G401.6 (cell line): ENCODE data around the gene FSTL4.

ENCODE experiments used
- FAIRE-seq: peaks from 2 replicates; lab custom pipeline; 2012; peaks lifted over from hg19 to GRCh38; lab: Jason Lieb, UNC

FSTL4 gene

DNA sequence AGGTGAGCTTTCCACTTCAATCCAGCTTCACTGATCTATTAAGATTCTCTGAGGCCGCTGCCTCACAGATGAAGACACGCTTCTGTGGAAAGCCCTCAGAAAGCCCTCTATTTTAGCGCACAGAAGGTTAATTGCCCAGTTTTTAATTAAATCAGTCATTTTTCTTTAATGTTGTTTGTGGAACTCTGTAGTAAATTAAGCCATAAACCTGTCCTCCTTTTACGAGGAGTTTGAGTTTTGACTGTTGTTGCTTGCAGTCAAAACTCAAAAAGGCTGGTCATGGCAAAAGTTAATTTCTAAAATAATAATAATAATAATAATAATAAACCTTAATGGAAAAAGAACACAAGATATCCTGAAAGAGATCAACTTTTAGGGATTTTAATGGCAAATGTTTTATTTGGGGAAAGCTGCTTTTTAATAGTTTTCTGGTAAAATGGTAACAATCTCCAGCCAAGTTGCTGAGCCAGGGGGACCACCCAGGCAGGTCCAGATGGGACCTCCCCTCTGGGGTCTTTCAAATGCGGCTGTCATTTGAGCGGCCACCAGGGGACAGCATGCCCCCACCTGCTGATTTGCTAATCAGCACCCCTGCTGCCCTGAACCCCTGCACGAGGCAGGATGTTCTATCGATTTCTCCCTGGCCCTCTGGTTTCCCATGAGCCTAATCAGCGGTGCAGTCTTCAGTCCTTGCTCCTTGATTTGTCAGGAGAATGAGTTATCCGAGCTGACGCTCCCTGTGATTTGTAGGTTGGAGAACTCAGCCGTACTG is 247.2 kb downstream of the FSTL4 start:
- FAIRE-seq = no peak

DNA sequence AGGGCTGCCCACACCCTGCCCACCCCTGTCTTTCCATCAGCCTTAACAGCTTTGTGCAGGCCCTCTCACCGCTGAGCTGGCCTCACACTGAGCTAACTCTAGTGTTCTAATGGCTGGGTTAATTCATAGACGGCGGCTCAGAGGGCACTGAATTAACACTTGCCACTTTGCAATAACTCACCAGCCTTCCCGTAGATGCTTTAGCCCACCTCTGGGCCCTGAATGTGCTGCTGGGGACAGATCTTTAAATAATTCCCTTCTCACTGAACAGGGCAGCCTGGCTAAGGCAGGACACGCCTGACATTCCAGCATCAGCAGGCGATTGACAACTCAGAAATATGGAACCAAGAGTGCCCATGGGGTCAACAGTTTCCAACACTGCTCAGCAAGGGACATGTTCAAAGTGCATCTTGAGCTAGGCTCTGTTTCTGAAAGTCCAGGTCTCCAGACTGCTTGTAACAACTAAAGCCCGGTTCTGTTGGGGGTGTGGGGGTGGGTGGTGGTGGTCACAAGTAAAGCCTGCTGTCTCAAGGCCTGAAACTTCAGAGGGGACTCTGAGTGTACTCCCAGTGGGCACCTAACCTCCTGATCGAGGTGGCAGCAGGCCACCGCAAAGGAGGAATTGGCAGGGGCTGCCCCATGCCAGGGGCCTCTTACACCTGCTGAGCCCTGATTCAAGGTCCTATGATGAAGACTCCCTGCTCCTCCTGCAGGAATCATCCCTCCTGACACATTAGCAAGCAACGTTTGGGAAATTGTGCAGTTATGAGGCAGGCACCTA is 248.3 kb downstream of the FSTL4 start:
- FAIRE-seq = no peak

DNA sequence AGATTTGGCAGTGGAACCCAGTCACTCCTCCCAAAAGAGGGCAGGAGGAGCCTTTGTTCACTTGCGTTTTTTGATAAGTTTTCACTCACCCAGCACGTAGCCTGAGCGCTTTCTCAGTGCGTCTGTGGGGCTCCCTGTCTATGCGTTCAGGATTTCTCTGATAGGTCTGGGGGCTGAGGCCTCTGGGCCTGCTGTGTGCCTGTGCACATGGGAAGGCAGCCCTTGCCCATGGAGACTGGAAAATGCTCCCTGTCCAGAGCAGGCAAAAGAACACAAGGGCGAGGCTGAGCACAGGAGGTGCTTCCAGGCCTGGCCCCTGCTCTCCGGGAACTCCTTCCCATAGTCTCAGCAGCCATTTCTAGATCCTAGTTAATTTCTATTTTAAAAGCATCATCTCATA is 249.9 kb downstream of the FSTL4 start:
- FAIRE-seq = no peak

DNA sequence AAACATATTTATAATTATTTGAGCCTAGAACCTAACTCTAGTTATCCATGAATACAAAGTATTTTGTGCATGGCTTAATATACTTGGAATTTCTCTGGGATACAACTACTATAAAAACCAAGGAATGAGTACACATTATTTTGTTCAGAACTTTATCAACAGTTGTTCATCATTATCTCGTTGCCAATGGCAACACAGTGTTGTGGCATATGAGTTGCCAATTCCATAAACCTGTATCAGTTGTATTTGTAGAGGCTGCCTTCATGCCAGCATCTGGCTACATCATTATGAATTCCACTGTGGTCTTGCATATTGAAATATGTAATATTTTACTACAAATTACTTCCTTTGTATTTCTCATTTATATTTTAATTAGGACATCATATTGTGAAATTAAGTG is 250.4 kb downstream of the FSTL4 start:
- FAIRE-seq = no peak

DNA sequence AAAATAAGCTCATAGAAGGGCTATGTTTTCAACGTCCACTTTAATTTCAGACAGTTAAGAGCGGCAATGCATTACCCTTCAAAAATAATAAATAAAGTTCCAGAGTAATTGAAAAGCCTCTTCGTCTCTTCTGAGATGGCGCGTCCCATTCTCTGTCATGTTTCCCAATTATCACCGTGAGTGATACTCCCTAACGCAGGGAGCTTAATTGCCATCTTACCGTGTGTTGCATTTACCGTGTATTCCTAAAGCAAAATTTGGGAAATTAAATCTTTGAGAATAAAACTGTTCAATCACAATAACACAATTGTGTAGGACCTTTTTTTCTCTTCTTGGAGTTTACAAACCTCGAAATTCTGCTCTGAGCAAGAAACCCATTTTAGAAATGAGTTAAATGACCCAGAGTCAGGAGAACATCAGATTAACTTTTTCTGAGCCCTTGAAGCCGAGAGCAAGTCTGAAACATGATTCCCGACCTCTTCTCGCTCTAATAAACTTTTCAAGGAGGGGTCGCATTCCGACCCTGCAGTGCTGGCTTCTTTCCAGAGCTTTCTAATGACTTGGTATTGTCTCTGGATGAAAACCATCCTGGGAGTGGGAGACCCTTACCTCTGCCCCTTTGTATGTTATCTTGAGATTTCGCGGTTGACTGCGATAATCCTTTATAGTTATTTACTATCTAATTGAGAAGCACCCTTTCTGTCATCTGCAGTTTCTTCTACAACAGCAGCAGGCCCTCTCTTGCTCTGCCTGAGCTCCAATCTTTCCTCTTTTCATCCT is 251.5 kb downstream of the FSTL4 start:
- no peak for FAIRE-seq

DNA sequence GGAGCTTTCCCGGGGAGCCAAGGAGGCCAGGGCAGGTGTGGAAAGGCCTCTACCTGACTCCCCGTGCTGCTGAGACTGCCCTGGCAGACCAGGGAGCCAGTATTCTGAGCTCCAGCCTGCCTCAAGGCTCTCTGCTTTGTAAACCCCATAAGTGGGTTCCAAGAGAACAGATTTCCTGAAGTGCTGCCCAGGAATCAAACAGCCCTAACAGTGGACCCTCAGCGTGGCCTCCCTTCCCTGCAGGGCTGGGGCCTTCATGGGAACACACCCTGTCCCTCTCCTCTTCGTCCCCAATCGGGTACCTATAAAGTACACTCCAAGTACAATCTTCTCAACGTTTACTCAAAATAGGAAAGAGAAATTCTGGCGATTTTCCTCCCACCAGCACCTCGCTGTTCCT is 252.5 kb downstream of the FSTL4 start:
- FAIRE-seq = no peak

DNA sequence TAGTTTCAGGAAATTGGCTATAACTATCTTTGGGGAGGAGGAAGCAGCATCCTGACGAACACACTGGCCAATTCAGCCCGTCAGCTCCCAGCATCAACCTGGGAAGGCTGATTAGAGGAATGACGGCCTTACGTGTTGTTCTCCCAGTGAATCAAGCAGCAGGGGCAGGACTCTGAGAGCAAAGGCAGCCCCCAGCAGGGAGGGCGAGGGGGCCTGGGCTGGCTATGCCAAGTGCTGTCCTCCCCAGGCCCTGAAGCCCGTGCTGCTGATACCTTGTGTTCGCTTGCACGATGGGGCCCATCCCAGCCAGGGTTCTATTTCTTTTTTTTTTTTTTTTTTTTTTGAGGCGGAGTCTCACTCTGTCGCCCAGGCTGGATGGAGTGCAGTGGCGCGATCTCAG is 254.1 kb downstream of the FSTL4 start:
- no peak for FAIRE-seq

DNA sequence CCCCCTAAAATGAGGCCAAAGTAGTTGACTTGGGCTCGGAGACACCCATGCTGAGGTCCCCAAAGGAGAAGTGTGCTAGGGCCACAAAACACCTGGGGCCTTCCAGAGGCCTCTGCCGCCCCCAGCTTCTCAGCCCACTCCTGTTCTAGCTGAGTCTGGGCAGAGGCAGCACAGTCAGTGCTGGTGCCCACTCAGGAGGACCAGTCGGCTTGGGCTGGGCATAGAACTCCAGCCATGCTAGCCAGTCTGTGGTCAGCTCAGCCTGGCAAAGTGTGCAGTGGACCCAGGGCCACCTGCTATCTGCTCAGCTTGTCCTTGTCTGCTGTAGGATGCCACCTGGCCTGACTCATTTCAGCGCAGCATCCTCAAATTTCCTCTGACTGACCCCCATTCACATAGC is 254.6 kb downstream of the FSTL4 start:
- no peak for FAIRE-seq

DNA sequence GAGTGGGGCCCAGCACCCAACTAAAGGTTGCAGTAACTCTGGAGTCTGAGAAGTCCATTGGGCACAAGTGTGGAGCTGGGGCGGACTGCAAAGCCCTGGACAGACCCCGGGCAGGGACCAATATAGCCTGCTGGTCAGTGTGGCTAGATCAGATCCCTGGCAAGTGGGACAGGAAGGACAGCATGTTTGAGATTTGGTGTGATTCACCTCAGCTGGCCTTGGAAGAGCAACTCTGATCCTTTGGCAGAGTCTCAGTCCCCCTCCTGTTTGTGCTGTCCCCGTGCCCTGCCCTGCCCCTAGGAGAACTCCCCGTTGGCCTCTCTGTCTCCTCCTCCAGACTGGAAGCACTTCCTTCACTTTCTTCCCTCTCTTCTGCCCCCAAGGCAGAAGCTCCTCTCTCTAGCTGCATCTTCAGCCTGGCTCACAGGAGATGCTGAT is 255.3 kb downstream of the FSTL4 start:
- no peak for FAIRE-seq

DNA sequence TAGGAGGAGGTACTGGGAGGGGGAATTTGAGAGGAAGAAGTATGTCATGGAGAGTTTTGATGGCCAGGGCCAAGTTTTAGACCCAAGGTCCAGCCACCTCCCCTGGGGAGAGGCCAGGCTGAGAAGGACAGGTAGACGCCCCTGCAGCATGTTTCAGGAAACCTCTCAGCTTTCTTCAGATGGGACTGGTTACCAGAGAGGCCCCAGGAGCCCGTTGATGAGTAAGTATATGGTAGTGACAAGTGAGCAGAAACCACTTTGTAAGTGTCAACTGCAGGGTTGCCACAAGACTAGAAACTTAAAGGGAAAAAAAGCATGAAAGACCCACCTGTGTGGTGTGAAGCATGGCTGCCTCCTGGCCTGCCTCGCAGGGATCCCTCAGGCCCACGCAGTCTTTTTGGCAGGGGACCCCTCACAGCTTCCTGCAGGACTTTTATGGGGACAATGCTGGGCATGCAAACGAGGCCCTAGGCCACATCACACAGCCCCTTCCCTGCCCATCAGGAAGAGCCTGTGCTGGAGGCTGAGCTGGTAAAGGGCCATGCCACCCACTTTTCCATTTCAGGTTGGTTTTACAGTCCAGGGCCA is 255.9 kb downstream of the FSTL4 start:
- FAIRE-seq = no peak

DNA sequence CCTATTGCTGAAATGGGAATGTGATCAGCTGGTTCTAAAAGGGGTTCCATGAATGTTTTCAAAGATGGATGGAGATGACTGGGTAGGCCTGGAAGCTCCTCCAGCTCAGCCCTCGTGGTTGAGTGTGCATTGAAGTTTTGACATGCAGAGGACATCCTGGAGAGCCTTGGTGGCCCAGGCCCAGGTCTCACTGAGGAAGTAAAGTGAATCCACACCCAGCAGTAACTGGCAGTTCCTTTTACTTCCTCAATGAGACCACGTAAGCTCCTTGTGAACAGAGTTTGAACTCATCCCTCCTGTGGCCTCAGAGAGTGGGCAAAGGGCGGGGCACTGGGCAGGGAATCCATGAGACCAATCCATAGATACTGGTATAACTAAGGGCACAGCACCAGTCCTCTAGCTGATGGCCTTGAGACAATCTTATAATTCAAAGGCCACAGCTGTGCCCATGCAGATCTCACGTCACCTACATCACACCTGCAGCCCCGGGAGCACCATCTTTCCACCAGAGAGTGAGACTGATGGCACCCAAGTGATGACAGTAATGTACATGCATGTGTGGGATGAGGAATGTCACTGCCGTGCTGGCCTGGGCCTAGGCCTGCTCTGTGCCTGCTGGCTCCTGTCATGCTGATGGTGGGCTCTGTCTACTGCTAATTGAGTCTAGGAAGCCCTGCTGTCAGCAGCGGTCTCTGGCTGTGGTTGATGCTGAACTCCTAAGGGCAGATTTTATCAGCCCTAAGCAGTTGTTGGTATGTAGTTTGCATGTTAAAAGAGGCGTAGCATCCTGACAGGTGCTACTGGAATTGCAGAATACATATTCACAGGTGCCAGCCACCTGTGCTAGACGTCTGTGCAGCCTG is 257.8 kb downstream of the FSTL4 start:
- no peak for FAIRE-seq

DNA sequence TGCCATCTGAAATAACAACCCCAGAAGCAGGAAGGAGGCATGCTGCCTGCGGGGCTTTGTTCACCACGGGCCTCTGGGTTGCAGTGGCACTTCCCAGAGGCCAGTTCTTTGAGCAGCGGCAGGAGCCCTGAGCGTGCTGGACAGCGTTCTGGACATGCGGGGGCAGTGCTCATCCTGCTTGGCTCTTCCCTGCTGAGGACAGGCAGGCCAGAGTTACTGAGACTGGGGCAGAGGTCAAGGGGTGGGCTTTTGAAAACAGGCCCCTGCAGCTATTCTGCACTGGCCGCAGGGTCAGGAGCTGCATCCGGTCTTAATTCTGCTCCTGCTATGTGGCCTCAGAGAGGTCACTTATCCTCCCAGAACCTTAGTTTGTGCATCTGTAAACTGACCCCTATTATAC is 258.6 kb downstream of the FSTL4 start:
- FAIRE-seq = no peak

DNA sequence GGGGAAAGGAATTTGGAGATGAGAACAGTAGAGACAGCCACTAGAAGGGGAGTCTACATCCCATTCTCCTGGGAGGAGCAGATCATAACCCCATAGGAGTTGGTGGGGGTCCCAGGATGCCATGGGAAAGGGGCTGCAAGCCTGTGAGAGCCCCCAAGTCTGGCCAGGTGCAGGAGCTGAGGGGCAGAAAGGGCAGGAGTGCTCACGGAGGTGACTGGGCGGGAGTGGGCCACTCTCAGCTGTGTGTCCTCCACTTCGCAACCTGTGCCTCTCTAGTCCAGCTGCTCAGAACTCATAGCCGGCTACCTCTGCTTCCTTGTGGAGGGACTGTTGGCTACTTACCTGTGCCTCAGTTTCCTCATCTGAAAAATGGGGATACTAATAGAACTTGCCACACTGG is 263.9 kb downstream of the FSTL4 start:
- FAIRE-seq = no peak

DNA sequence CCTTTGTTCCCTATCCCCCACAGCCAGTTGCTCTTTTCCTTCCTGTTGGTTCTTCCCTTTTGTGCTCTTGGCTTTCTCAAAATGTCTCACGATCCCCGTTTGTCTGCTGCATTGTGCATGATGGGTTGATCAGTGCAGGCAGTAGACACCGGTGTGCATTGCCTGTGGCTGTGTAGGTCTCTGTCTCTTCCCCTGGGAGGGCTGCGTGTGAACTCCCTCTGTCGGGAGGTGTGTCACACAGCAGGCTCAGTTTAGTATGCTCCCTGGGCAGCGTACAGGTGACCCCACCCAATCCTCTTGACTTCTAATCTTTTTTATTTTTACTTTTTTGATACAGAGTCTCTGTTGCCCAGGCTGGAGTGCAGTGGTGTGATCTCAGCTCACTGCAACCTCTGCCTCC is 265.3 kb downstream of the FSTL4 start:
- FAIRE-seq = no peak

DNA sequence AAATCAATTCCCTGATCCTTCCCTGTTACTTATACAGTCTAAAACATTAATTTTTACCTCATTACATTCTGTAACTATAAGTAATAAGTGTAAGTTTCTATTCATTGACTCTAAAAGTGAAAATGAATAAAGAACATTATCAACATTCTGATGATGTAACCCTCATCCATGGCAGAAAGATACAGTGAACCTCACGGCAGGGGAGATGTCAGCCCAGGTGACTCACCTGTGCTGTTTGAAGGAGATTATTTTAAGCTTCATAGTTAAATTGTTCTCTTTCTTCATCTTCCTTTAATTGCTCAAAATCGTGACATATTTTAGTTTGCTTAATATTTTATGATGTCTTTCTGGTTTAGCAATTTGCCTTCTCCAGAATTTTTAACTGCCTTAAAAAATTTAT is 268.1 kb downstream of the FSTL4 start:
- FAIRE-seq = no peak

DNA sequence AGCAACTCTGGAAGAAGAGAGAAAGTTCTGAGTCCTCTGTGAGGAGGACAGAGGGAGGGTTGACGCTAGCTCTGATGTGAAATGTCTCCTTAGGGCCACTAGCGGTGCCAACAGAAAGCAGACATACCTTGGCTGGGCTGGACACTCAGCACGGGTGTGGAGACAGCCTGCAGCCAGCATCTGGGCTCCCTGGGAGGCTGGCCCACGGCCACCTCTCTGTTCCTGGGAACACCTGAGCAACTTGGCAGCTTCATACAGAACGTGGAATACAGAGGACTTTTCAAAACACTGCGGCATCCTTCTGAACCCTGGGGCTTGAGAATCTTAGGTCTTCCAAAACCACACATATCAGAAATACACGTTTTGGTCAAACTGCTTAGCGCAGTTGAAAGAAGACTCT is 269.1 kb downstream of the FSTL4 start:
- FAIRE-seq = no peak

DNA sequence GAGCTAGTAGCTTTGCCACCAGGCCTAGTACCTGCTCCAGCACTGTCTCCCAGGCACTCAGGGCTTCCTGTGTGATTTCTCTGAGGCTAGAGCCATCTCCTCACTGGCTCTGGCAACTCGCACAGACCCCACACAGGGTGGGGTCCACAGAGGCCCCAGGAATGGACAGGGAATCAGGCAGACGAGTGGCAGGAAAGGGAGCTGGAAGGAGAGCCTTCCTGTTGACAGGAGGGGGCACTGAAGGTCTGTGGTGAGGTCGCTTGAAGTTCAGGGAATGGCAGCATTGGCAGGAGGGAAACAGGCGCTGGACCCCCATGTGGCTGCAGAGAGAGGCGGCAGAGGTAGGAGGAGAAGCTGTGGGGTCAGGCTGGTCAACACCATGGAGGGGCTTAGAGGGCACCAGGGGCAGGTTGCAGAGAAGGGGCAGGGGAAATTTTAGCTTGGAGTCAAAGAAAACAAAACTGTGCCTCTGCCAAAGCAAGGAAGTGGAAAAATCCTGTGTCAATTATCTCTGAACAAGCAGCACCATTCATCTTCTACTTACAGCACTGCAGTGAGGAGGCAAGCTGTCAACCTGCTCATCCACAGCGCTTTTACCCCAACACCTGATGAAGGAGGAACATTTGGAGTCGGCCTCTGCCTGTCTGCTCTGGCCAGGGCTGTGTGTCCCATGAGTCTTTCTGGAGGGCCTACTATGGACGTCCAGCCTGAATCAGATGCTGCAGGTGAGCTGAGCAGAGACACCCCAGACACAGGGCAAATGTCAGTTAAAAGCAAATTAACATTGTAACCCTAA is 270.2 kb downstream of the FSTL4 start:
- no peak for FAIRE-seq

DNA sequence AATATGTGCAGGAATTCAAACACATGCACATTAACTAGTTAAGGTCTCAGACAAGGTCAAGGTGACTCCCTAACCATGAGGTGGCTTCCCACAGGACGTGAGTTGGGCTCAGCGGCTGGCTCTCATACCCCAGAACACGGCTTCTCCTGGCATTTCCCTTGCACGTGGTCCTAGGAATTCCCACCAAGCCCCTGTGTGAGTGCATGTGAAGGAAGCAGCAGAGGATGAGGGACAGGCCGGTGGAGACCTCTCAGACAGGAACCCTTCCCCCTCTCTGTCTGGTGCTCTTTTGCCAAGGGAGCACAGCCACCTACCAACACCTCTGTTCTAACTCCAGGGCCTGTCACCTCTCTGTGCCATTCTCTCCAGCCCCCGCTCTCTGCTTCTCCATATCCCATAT is 271.0 kb downstream of the FSTL4 start:
- no peak for FAIRE-seq

DNA sequence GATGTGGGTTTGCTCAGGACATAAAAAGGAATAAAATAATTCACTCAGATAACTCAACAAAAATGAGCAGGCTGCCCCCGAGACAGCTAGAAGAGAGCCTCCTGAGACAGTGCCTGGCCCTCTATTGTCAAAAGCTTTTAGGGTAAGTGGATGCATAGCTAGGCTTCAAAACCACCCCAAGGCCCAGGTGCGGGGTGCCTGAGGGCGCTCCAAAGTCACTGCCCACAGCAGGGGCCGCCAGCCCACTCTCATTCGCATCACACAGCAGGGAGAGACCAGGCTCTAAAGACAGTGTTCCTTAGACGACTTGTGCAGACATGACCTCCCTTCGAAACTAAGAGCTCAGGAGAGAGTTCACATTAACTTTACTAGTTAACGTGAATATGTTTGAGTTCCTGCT is 271.5 kb downstream of the FSTL4 start:
- no peak for FAIRE-seq

DNA sequence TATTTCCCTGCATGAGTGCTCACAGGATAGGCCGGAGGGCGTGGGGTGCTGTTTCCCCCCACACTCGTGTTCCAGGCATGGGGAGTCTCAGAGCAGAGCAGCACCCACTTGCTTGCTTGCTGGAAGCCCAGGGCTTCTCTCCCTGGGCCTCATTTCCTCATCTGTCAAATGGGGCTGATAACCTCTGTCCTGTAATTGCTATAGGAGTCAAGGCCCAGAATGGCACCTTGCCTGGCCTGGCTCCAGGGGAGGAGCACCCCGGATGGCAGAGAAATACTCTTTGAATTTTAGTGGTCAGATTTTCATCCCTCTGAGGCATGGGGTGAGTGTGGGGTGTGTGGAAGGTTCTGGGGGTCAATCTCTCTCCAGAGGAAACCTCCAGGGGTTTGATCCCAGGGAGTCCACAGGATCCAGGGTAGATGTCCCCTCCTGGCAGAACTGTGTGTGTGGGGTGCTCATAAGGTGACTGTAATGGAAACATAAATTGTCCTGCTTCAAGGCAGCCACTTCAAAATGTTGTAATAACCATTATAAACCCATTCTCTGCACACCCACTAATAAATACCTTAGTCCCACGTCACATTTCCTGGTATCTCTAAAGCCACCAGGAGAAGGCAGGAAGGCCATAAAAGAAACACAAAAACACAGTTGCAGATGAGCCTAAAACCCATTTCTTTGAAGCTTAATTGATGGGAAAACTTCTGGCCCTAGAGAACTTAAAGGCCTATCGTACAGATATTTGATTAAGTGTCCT is 272.2 kb downstream of the FSTL4 start:
- FAIRE-seq = no peak
